ENCODE measurements around the gene GPR160. TPM values are rescaled to one million over a fixed set of nuclear protein-coding genes. Genes with fewer than 3 reads are reported as not detected.

GPR160 gene
- total RNA-seq, 1 donor from 2014 or later = 22.3 TPM

DNA sequence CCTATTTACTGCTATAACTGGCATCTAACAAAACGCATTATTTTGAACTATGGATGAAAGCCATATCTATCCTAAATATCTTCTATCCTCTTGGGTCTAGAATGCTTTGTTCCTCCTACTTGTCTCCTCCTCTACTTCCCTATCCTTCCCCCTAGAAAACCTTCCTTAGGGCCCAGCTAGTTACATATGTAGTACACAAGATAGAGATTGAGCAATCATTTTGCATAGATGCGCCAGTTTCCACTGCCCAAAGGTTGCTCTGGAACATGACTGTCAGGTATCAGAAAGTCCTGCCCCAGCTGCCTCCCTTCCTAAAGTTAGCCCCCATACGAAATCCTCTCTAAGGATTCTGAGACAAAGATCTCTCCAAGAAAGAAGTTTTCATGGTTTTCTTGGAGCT, 55.1 kb downstream of the GPR160 start:
- ATAC-seq = no peak

DNA sequence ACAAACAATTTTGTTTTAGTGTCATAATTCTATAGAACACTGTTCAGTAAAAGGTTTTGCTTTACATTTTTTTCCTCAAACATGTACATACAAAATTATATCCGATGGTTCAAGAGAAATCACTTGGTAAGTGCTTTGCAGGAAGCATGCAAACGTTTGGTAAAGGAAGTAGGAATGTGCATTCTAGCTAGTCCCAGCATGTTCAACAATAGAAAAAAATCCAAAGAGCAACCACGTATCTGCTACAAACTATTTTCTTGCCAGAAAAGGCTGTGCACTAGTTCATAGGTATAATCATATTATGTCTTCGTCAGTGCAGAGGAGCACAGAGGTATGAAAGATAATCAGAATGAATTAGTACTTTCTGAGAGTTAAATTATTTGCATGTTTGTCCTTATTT, 58.0 kb downstream of the GPR160 start:
- ATAC-seq (no peak), DNase-seq (no peak)
- no peaks in the 10 kb centered on the region for H3K4me1 ChIP-seq
- no peaks in the 10 kb centered on the region for H3K9me3 ChIP-seq
- H3K4me3 ChIP-seq = no peak overlapping the region
- no peak overlapping the region for H3K27ac ChIP-seq
- H3K36me3 ChIP-seq = peaks cover 80% of the 10 kb centered on the region
- no peaks in the 10 kb centered on the region for H3K27me3 ChIP-seq
- intact Hi-C loops (cut with DNase I) = no loop called here
- TF ChIP-seq, protein P1, sequence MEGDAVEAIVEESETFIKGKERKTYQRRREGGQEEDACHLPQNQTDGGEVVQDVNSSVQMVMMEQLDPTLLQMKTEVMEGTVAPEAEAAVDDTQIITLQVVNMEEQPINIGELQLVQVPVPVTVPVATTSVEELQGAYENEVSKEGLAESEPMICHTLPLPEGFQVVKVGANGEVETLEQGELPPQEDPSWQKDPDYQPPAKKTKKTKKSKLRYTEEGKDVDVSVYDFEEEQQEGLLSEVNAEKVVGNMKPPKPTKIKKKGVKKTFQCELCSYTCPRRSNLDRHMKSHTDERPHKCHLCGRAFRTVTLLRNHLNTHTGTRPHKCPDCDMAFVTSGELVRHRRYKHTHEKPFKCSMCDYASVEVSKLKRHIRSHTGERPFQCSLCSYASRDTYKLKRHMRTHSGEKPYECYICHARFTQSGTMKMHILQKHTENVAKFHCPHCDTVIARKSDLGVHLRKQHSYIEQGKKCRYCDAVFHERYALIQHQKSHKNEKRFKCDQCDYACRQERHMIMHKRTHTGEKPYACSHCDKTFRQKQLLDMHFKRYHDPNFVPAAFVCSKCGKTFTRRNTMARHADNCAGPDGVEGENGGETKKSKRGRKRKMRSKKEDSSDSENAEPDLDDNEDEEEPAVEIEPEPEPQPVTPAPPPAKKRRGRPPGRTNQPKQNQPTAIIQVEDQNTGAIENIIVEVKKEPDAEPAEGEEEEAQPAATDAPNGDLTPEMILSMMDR (IDR thresholded peaks at IDR 0.05) = no peak

More for the DNA sequence above, 55.1 kb downstream of the GPR160 start:
- no peak overlapping the region for H3K4me3 ChIP-seq
- H3K4me1 ChIP-seq = peaks cover 7% of the 10 kb centered on the region
- no peak for DNase-seq
- no peaks in the 10 kb centered on the region for H3K27me3 ChIP-seq
- no peaks in the 10 kb centered on the region for H3K9me3 ChIP-seq
- no peak overlapping the region for H3K27ac ChIP-seq
- peaks cover 52% of the 10 kb centered on the region for H3K36me3 ChIP-seq
- intact Hi-C loops (cut with DNase I) = no loop called here
- TF ChIP-seq, protein P1 (IDR thresholded peaks at IDR 0.05) = no peak

DNA sequence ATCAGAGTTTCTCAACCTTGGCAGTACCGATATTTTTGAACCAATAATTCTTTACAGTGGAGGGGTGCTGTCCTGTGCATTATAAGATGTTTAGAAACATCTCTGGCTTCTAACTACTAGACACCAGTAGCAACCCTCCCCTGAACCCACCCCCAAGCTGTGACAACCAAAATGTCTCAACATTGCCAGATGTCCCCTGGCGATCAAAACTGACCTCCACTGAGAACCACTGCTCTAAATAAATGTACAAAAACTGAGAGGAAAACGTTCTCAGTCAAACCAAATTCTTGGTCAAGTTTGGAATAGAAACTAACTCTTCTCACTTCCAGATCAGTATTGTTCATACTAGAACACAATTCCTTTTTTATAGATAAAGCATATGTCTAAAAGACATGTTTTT, 58.5 kb downstream of the GPR160 start:
- no peaks in the 10 kb centered on the region for H3K9me3 ChIP-seq
- no peak overlapping the region for H3K27ac ChIP-seq
- intact Hi-C loops (cut with DNase I) = no loop called here
- H3K27me3 ChIP-seq = no peaks in the 10 kb centered on the region
- H3K36me3 ChIP-seq = peaks cover 86% of the 10 kb centered on the region
- no peaks in the 10 kb centered on the region for H3K4me1 ChIP-seq
- no peak overlapping the region for H3K4me3 ChIP-seq
- no peak for DNase-seq
- ATAC-seq = no peak
- TF ChIP-seq, protein P1 (IDR thresholded peaks at IDR 0.05) = no peak

DNA sequence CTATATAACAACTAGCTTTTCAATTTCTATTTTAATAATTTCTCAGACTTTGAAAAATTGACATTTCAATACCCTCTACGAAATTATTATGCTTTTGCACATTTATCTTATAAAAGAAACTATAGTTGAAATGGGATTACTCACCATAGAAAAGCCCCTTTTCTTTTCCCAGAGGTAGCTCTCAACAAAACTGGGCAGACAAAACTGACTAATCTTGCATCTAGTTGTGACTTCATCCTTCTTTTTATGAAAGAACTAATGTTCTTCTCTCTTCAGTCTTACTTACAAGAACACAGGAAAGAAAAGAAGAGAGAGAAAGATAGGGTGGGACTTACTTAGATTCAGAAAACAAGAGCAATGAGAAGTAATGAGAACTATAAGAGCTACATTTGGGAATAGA, 61.0 kb downstream of the GPR160 start:
- Histone ChIP-seq H3K27ac (no peak overlapping the region), H3K36me3 (peaks cover 99% of the 10 kb centered on the region), H3K9me3 (no peaks in the 10 kb centered on the region), H3K27me3 (no peaks in the 10 kb centered on the region), H3K4me3 (no peak overlapping the region), H3K4me1 (no peaks in the 10 kb centered on the region)
- DNase-seq (no peak), ATAC-seq (no peak)
- intact Hi-C loops (cut with DNase I) = no loop called here
- TF ChIP-seq, protein P1 (IDR thresholded peaks at IDR 0.05) = no peak

DNA sequence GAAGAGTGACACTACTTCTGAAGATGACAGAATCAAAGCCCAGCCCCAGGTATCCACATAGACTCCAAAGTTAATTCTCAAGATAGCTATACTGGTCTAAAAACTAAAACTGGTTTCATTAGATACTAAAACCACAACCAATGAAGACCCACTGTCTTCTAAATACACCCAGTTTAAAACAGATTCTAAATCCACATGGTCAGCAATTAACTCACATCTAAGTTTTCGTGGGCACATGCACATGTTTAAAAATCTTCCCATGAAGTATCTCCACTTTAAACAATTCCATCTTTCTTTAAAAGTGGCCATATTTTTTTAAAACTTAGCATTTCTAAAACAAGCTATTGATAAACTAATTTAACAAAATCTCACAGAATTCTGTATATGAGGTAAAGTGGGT, 63.1 kb downstream of the GPR160 start:
- ATAC-seq = no peak
- TF ChIP-seq, protein P1 (IDR thresholded peaks at IDR 0.05) = no peak
- DNase-seq = no peak
- H3K4me1 ChIP-seq = no peaks in the 10 kb centered on the region
- H3K4me3 ChIP-seq = no peak overlapping the region
- H3K27me3 ChIP-seq = no peaks in the 10 kb centered on the region
- H3K36me3 ChIP-seq = peaks cover 86% of the 10 kb centered on the region
- H3K9me3 ChIP-seq = no peaks in the 10 kb centered on the region
- no peak overlapping the region for H3K27ac ChIP-seq
- intact Hi-C loops (cut with DNase I) = no loop called here

- Histone ChIP-seq H3K27ac (no peak overlapping the region), H3K4me3 (no peak overlapping the region), H3K9me3 (no peaks in the 10 kb centered on the region), H3K27me3 (no peaks in the 10 kb centered on the region), H3K36me3 (peaks cover 83% of the 10 kb centered on the region), H3K4me1 (no peaks in the 10 kb centered on the region)
- intact Hi-C loops (cut with DNase I) = no loop called here
- TF ChIP-seq, protein P1 (IDR thresholded peaks at IDR 0.05) = no peak
- ATAC-seq (no peak), DNase-seq (no peak)
These were observed 64.6 kb downstream of the GPR160 start for GRCh38 chr3:170102431-170102830.
